K562 (cell line): Measurements from ENCODE around the gene SC5D. TPM values are rescaled to one million over a fixed set of nuclear protein-coding genes. Genes with fewer than 3 reads are reported as not detected.

Experiments used
- polyA plus RNA-seq, 8 experiments: library from polyadenylated mRNA; depleted of rRNA in 4 of 8; stranded (reverse) in 5 of 8; unstranded in 3 of 8; fragments of >200 nt; fragmentation: Nextera tagmentation in 2 of 8; fragmentation: Illumina TruSeq in 1 of 8; extraction: Ambion mirVana in 2 of 8; extraction: Trizol in 1 of 8; gene quantifications; 2 replicates each; pipeline versions ENCODE4 v1.2.1 to v1.2.3, GENCODE V29; 2011 to 2014; ENCODE audit warnings: inconsistent platforms in 1 of 8, missing spikeins in 1 of 8
- total RNA-seq, 7 experiments: library from RNA; depleted of rRNA in 6 of 7; stranded (reverse); fragments of >200 nt in 6 of 7; fragmentation: Illumina TruSeq in 2 of 7; extraction: Trizol in 2 of 7; gene quantifications; 2 replicates each; pipeline versions ENCODE4 v1.2.1 to v1.2.3, GENCODE V29; 2011 to 2021; ENCODE audit warnings: low replicate concordance in 1 of 7

Gene SC5D
- total and polyA plus RNA-seq, 9 of the 15 experiments (the other 6 are each of a cell fraction or from before 2014, with no cell fraction given): 7.6 to 84.0 (median 17.4) TPM

Other genes with a start within 250 kb of the SC5D start
- gene TECTA, start 191.5 kb upstream of the SC5D start, total RNA-seq (2014; rRNA removed): under 0.01 TPM in 1 of 2 replicates, not detected in the other
- not detected in 2 replicates for gene TECTA, start 191.5 kb upstream of the SC5D start, total RNA-seq (2014; rRNA removed; fragmentation: Illumina TruSeq; extraction: Trizol)
- gene TECTA, start 191.5 kb upstream of the SC5D start, total RNA-seq (2015; rRNA removed; fragmentation: Illumina TruSeq; extraction: Trizol): 0.04 TPM in 1 of 2 replicates, not detected in the other
- gene TECTA, start 191.5 kb upstream of the SC5D start, total RNA-seq (2021): not detected in 2 replicates
- gene TECTA, start 191.5 kb upstream of the SC5D start, polyA plus RNA-seq (2011; rRNA removed): 0.09 TPM in 1 of 2 replicates, not detected in the other
- 0.03 TPM in 1 of 2 replicates, not detected in the other for gene TECTA, start 191.5 kb upstream of the SC5D start, polyA plus RNA-seq (2014; fragmentation: Illumina TruSeq; extraction: Trizol)
- not detected for gene TECTA, start 191.5 kb upstream of the SC5D start, polyA plus RNA-seq (2014; fragmentation: Nextera tagmentation; extraction: Ambion mirVana)
- 0.03 and 0.07 TPM in 2 replicates for gene TECTA, start 191.5 kb upstream of the SC5D start, polyA plus RNA-seq (2014; rRNA removed)
- gene SORL1, start 159.5 kb downstream of the SC5D start, total RNA-seq (2014; rRNA removed): 0.04 TPM in 1 of 2 replicates, not detected in the other
- gene SORL1, start 159.5 kb downstream of the SC5D start, total RNA-seq (2014; rRNA removed; fragmentation: Illumina TruSeq; extraction: Trizol): not detected in 2 replicates
- not detected in 2 replicates for gene SORL1, start 159.5 kb downstream of the SC5D start, total RNA-seq (2015; rRNA removed; fragmentation: Illumina TruSeq; extraction: Trizol)
- 0.60 and 0.66 TPM in 2 replicates for gene SORL1, start 159.5 kb downstream of the SC5D start, total RNA-seq (2021)
- gene SORL1, start 159.5 kb downstream of the SC5D start, polyA plus RNA-seq (2011; rRNA removed): 0.03 TPM in 1 of 2 replicates, not detected in the other
- gene SORL1, start 159.5 kb downstream of the SC5D start, polyA plus RNA-seq (2014; fragmentation: Illumina TruSeq; extraction: Trizol): 0.01 TPM in 1 of 2 replicates, not detected in the other
- under 1 TPM in 1 of 2 experiments, not detected in 1; 0.01 TPM for gene SORL1, start 159.5 kb downstream of the SC5D start, polyA plus RNA-seq (2014; fragmentation: Nextera tagmentation; extraction: Ambion mirVana)
- 0.01 TPM in 1 of 2 replicates, not detected in the other for gene SORL1, start 159.5 kb downstream of the SC5D start, polyA plus RNA-seq (2014; rRNA removed)